Gastrocnemius medialis (tissue), 4 donors: ENCODE data around the gene SLC12A6.

ENCODE experiments used
- CTCF ChIP-seq, 5 experiments: fragments of 450-650 bp in 3 of 5; fragments of 200-600 bp in 2 of 5; sonication (generic) in 2 of 5; IDR thresholded peaks in 4 of 5; conservative IDR thresholded peaks in 1 of 5; 1 replicate in 4 of 5; 2 replicates in 1 of 5; pipeline ENCODE4 v1.5.1; 2016 to 2019; ENCODE audit warnings: antibody characterized with exemption in 5 of 5, mild to moderate bottlenecking in 3 of 5, moderate library complexity in 3 of 5
- POLR2A ChIP-seq, 2 donors: fragments of 450-650 bp; IDR thresholded peaks; one replicate each; pipeline ENCODE4 v1.6.1; 2017; ENCODE audit warnings: antibody characterized with exemption in 2 of 2, mild to moderate bottlenecking in 2 of 2, moderate library complexity in 2 of 2

DNA sequence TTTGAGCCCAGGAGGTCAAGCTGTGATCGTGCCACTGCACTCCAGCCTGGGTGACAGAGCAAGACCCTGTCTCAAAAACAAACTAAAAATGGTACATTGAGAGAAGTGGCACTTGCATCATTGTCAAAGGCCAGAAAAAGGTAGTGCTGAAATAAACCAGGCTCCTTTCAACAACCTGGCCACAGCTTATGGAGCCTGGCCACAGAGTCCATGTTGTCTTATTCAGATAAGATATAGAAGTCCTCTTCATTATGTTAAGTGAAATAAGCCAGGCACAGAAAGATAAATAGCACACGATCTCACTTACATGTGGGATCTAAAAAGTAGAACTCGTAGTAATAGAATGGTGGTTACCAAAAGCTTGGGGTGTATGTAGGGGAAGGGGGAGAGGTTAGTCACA lies 78.0 kb downstream of the SLC12A6 start:
- TF ChIP-seq CTCF (IDR thresholded peaks at IDR 0.05 in 4 of 5, conservative IDR thresholded peaks at IDR 0.05 in 1 of 5) (no peak), POLR2A (IDR thresholded peaks at IDR 0.05) (no peak)
